Loucy (cell line): ENCODE measurements around the gene LCN10.

ENCODE experiments used
- EZH2phosphoT487 ChIP-seq: fragments of 200-600 bp; IDR thresholded peaks from 2 replicates; pipeline ENCODE4 v1.6.1; 2018; ENCODE audit warnings: antibody characterized with exemption, mild to moderate bottlenecking, moderate library complexity, borderline replicate concordance
- TF ChIP-seq, protein P1 (sequence below): fragments of 200-600 bp; sonication (generic); conservative IDR thresholded peaks from 2 replicates; pipeline ENCODE4 v1.5.1; 2014; ENCODE audit warnings: mild to moderate bottlenecking, antibody characterized with exemption, low read length

DNA sequence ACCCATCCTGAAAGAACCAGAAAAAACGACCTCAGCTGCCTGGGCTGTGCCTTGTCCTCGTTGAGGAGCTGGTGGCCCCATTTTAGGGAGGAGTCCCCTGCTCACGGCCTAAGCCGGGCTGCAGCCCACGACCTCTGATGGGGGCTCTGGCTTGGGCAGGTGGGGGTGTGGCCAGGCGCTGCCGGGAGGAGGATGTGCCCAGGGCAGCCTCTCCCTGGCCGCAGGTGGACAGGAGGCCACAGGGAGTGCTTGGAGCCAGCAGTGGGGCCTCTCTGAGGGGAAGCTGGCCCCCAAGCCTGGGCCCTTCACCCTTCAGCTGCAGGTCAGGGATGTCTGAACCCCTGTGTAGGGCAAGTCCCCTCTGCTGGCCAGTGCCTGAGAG is 27.9 kb downstream of the LCN10 start:
- TF ChIP-seq, protein P1, sequence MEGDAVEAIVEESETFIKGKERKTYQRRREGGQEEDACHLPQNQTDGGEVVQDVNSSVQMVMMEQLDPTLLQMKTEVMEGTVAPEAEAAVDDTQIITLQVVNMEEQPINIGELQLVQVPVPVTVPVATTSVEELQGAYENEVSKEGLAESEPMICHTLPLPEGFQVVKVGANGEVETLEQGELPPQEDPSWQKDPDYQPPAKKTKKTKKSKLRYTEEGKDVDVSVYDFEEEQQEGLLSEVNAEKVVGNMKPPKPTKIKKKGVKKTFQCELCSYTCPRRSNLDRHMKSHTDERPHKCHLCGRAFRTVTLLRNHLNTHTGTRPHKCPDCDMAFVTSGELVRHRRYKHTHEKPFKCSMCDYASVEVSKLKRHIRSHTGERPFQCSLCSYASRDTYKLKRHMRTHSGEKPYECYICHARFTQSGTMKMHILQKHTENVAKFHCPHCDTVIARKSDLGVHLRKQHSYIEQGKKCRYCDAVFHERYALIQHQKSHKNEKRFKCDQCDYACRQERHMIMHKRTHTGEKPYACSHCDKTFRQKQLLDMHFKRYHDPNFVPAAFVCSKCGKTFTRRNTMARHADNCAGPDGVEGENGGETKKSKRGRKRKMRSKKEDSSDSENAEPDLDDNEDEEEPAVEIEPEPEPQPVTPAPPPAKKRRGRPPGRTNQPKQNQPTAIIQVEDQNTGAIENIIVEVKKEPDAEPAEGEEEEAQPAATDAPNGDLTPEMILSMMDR: no peak
- no peak for TF ChIP-seq EZH2phosphoT487
